SK-N-SH treated with all-trans-retinoic acid at 6 μM for 48 hours (cell line): Measurements from ENCODE around the gene KARS1.

Experiments used
- ISL1 ChIP-seq: fragments of 250-450 bp; sonication (Bioruptor Pico); IDR thresholded peaks from 2 replicates; pipeline ENCODE4 v2.1.2; 2022; ENCODE audit warnings: mild to moderate bottlenecking, moderate library complexity
- OSR1 ChIP-seq: fragments of 250-450 bp; sonication (Bioruptor Pico); IDR thresholded peaks from 2 replicates; pipeline ENCODE4 v1.8.0; 2022; ENCODE audit warnings: moderate library complexity, mild to moderate bottlenecking, inconsistent platforms
- PATZ1 ChIP-seq: fragments of 250-450 bp; sonication (Bioruptor Pico); IDR thresholded peaks from 2 replicates; pipeline ENCODE4 v1.8.0; 2020; ENCODE audit warnings: mild to moderate bottlenecking, moderate library complexity, borderline replicate concordance
- RARB ChIP-seq: fragments of 250-450 bp; sonication (Bioruptor Pico); IDR thresholded peaks from 2 replicates; pipeline ENCODE4 v1.8.0; 2021; ENCODE audit warnings: mild to moderate bottlenecking, moderate library complexity
- TCF4 ChIP-seq: fragments of 250-450 bp; sonication (Bioruptor Pico); IDR thresholded peaks from 2 replicates; pipeline ENCODE4 v1.8.0; 2021; ENCODE audit warnings: mild to moderate bottlenecking, moderate library complexity, borderline replicate concordance
- TSHZ2 ChIP-seq: fragments of 250-450 bp; sonication (Bioruptor Pico); IDR thresholded peaks from 2 replicates; pipeline ENCODE4 v1.5.0; 2020; ENCODE audit warnings: mild to moderate bottlenecking, moderate library complexity
- ZFP30 ChIP-seq: fragments of 450-650 bp; formaldehyde crosslinking; IDR thresholded peaks from 2 replicates; pipeline ENCODE4 v1.5.0; 2022; ENCODE audit warnings: mild to moderate bottlenecking, moderate library complexity

DNA sequence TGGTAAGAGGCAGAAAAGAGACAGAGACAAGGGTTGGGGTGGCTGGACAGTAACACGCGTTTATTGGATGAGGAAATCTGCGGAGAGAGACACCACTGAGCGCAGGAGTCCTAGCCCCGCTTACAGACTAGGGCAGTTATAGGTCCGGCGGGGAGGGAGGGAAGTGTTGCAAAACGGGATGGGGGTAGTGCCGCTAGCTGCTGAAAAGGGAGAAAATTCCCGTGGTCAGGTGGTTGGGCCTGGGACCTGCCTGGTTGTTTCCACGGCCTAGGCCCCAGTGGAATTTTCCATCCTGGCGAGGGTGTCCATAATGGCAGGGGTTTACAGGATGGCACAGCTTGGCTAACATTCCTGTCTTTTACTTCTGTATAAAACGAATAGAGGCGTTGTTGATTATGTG, 34.8 kb upstream of the KARS1 start:
- TF ChIP-seq PATZ1 (CRISPR knock-in tag) (no peak), OSR1 (no peak), ZFP30 (CRISPR knock-in tag) (no peak), TCF4 (CRISPR knock-in tag) (no peak), ISL1 (CRISPR knock-in tag) (no peak), RARB (no peak), TSHZ2 (CRISPR knock-in tag) (no peak)
